GM23338 (cell line): Measurements from ENCODE around the gene KCNJ10. TPM values are rescaled to one million over a fixed set of nuclear protein-coding genes. Genes with fewer than 3 reads are reported as not detected.

ENCODE experiments used
- ATAC-seq: fragments of 200-7000 bp; cut with Tn5 transposase; 3 replicates; pipeline ENCODE4 v1.9.1; 2020
- DNase-seq: peaks from one replicate; pipeline ENCODE4 v3.0.0-alpha.2; 2015; ENCODE audit warnings: low spot score
- H2AFZ ChIP-seq: fragments of 200-600 bp; sonication (generic); 2 replicates; pipeline ENCODE4 v1.8.0; 2016; ENCODE audit warnings: antibody characterized with exemption, mild to moderate bottlenecking, moderate library complexity
- H3F3A ChIP-seq: fragments of 200-600 bp; sonication (generic); replicated peaks from 2 replicates; pipeline ENCODE4 v1.8.0; 2017; ENCODE audit warnings: antibody characterized with exemption, mixed run types, low read depth
- H3K27ac ChIP-seq: fragments of 200-600 bp; sonication (generic); 2 replicates; pipeline ENCODE4 v1.6.1; 2016; ENCODE audit warnings: low read depth
- H3K27me3 ChIP-seq: fragments of 200-600 bp; sonication (generic); 2 replicates; pipeline ENCODE4 v1.8.0; 2016; ENCODE audit warnings: mild to moderate bottlenecking, mixed run types, moderate library complexity; ENCODE audit not compliant: insufficient read depth
- H3K36me3 ChIP-seq: fragments of 200-600 bp; sonication (generic); 2 replicates; pipeline ENCODE4 v1.8.0; 2016; ENCODE audit warnings: mild to moderate bottlenecking; ENCODE audit not compliant: insufficient read depth
- H3K4me1 ChIP-seq: fragments of 200-600 bp; sonication (generic); 2 replicates; pipeline ENCODE4 v1.8.0; 2016; ENCODE audit warnings: mild to moderate bottlenecking, moderate library complexity; ENCODE audit not compliant: insufficient read depth
- H3K4me2 ChIP-seq: fragments of 200-600 bp; sonication (generic); 2 replicates; pipeline ENCODE4 v1.7.1; 2017; ENCODE audit warnings: mixed run types
- H3K4me3 ChIP-seq: fragments of 200-600 bp; sonication (generic); 2 replicates; pipeline ENCODE4 v1.6.1; 2016; ENCODE audit warnings: mixed run types
- H3K79me2 ChIP-seq: fragments of 200-600 bp; sonication (generic); replicated peaks from 2 replicates; pipeline ENCODE4 v1.8.0; 2017; ENCODE audit warnings: mild to moderate bottlenecking; ENCODE audit not compliant: insufficient read depth
- H3K9me2 ChIP-seq: fragments of 200-600 bp; sonication (generic); 2 replicates; pipeline ENCODE4 v1.8.0; 2017; ENCODE audit not compliant: insufficient read depth
- H4K20me1 ChIP-seq: fragments of 200-600 bp; sonication (generic); replicated peaks from 2 replicates; pipeline ENCODE4 v1.8.0; 2017; ENCODE audit warnings: mild to moderate bottlenecking; ENCODE audit not compliant: insufficient read depth
- H3K27ac Mint-ChIP-seq: 2 replicates; pipeline ENCODE4 v1.8.0; 2020; ENCODE audit warnings: inconsistent platforms, mild to moderate bottlenecking, moderate library complexity, mixed read lengths
- H3K27me3 Mint-ChIP-seq: 3 replicates; pipeline ENCODE4 v1.8.0; 2022; ENCODE audit warnings: low read depth, mild to moderate bottlenecking, moderate library complexity, mixed read lengths, inconsistent platforms; ENCODE audit not compliant: insufficient read depth, poor library complexity
- H3K36me3 Mint-ChIP-seq: 3 replicates; pipeline ENCODE4 v1.8.0; 2021; ENCODE audit warnings: low read depth, mild to moderate bottlenecking, inconsistent platforms, moderate library complexity, mixed read lengths
- H3K4me1 Mint-ChIP-seq: 3 replicates; pipeline ENCODE4 v1.8.0; 2020; ENCODE audit warnings: mild to moderate bottlenecking, inconsistent platforms, mixed read lengths
- H3K4me3 Mint-ChIP-seq: 3 replicates; pipeline ENCODE4 v1.8.0; 2021; ENCODE audit warnings: moderate library complexity, mild to moderate bottlenecking, inconsistent platforms, mixed read lengths
- H3K9me3 Mint-ChIP-seq: 3 replicates; pipeline ENCODE4 v1.8.0; 2020; ENCODE audit warnings: moderate library complexity, mild to moderate bottlenecking, inconsistent platforms, mixed read lengths
- CTCF ChIP-seq, 2 experiments: fragments of 200-600 bp in 1 of 2; sonication (generic) in 1 of 2; conservative IDR thresholded peaks; 2 replicates each; pipeline versions ENCODE4 v1.5.1 to v1.6.1; 2016 to 2017; ENCODE audit warnings: antibody characterized with exemption in 2 of 2, low read depth in 2 of 2, mild to moderate bottlenecking in 2 of 2, moderate library complexity in 1 of 2
- EZH2phosphoT487 ChIP-seq: fragments of 200-600 bp; sonication (generic); IDR thresholded peaks from one replicate; pipeline ENCODE4 v1.8.1; 2018; ENCODE audit warnings: antibody characterized with exemption; ENCODE audit not compliant: unreplicated experiment
- JUNB ChIP-seq: IDR thresholded peaks from one replicate; pipeline ENCODE4 v1.6.1; 2016; ENCODE audit warnings: antibody characterized with exemption; ENCODE audit not compliant: unreplicated experiment
- POLR2AphosphoS5 ChIP-seq: IDR thresholded peaks from 2 replicates; pipeline ENCODE4 v1.6.1; 2016; ENCODE audit warnings: antibody characterized with exemption, low read depth
- STAT1 ChIP-seq: IDR thresholded peaks from one replicate; pipeline ENCODE4 v1.6.1; 2016; ENCODE audit warnings: antibody characterized with exemption; ENCODE audit not compliant: unreplicated experiment
- ZNF114 ChIP-seq: fragments of 250-450 bp; sonication (Bioruptor Pico); IDR thresholded peaks from 2 replicates; pipeline ENCODE4 v1.5.0; 2020; ENCODE audit warnings: mild to moderate bottlenecking, moderate library complexity
- ZNF462 ChIP-seq: fragments of 250-450 bp; sonication (Bioruptor Pico); IDR thresholded peaks from 2 replicates; pipeline ENCODE4 v1.5.0; 2020; ENCODE audit warnings: mild to moderate bottlenecking, moderate library complexity
- polyA plus RNA-seq: library from polyadenylated mRNA; unstranded; fragments of >200 nt; fragmentation: Nextera tagmentation; extraction: Ambion mirVana; gene quantifications from 2 replicates; pipeline ENCODE4 v1.2.1, GENCODE V29; 2016
- total RNA-seq: library from RNA; depleted of rRNA; stranded (reverse); fragments of >200 nt; shearing (Covaris generic); gene quantifications from 2 replicates; pipeline ENCODE4 v1.2.3, GENCODE V29; 2014

Gene KCNJ10
- total and polyA plus RNA-seq, 2 experiments from 2014 or later, result 1.4 to 2.8 TPM

GRCh38 chr1:159977364-159978106 lies 92.4 kb downstream of the KCNJ10 start:
- Histone ChIP-seq H3K36me3 (no peaks in the 10 kb centered on the region), H3K9me2 (0 out of 2 replicates have a peak, but pooled peaks cover 5% of the 10 kb centered on the region), H3K27me3 (peaks cover 3% of the 10 kb centered on the region; the same call in 1 of the 2 replicates), H3K4me1 (no peaks in the 10 kb centered on the region), H3K4me2 (no peak overlapping the region), H3K4me3 (no peak overlapping the region), H4K20me1 (no peaks in the 10 kb centered on the region), H2AFZ (no peak overlapping the region), H3K27ac (no peak overlapping the region), H3K79me2 (no peaks in the 10 kb centered on the region), H3F3A (no peaks in the 10 kb centered on the region)
- DNase-seq (no peak), ATAC-seq (no peak)
- Mint-ChIP-seq H3K9me3 (no peaks in the 10 kb centered on the region), H3K36me3 (no peaks in the 10 kb centered on the region), H3K27ac (no peak overlapping the region), H3K4me1 (no peaks in the 10 kb centered on the region), H3K4me3 (no peak overlapping the region), H3K27me3 (peaks cover 5% of the 10 kb centered on the region)
- TF ChIP-seq EZH2phosphoT487, result no peak
- no peak for TF ChIP-seq STAT1
- no peak for TF ChIP-seq POLR2AphosphoS5
- no peak for TF ChIP-seq JUNB
- no peak for TF ChIP-seq ZNF114 (CRISPR knock-in tag)
- TF ChIP-seq ZNF462 (CRISPR knock-in tag), result no peak
- TF ChIP-seq CTCF (conservative IDR thresholded peaks at IDR 0.05; ENCODE audit: low read depth in 2 of 2), result no peak
